ENCODE measurements around the gene GPR132. TPM values are rescaled to one million over a fixed set of nuclear protein-coding genes. Genes with fewer than 3 reads are reported as not detected.

GPR132 gene
- under 0.01 and 0.05 TPM in 2 replicates for total RNA-seq

GRCh38 chr14:105065280-105066228 lies at the start of gene GPR132:
Gene GPR132, minus strand, starts transcription at chr14:105065430. Its CDS starts 10,010 bp downstream, at chr14:105055420.

GRCh38 chr14:105020815-105021655 lies 44.2 kb downstream of the GPR132 start, which contains the start of gene CDCA4:
Gene CDCA4, minus strand, starts transcription at chr14:105021083. Its CDS starts 9,154 bp downstream, at chr14:105011929.

Other genes starting within 250 kb of the GPR132 start
- gene CEP170B, start 200.2 kb downstream of the GPR132 start, total RNA-seq: 14.3 and 38.2 TPM in 2 replicates
- gene PLD4, start 140.6 kb downstream of the GPR132 start, total RNA-seq: under 0.01 TPM in 1 of 2 replicates, not detected in the other
- gene AHNAK2, start 87.1 kb downstream of the GPR132 start, total RNA-seq: 52.9 and 217 TPM in 2 replicates
- gene CLBA1, start 79.6 kb downstream of the GPR132 start, total RNA-seq: 8.9 and 9.2 TPM in 2 replicates
- 11.6 and 21.0 TPM in 2 replicates for gene CDCA4, start 44.3 kb downstream of the GPR132 start, total RNA-seq
- gene JAG2, start 103.3 kb upstream of the GPR132 start, total RNA-seq: 1.5 and 2.6 TPM in 2 replicates
- 9.0 and 19.6 TPM in 2 replicates for gene NUDT14, start 115.9 kb upstream of the GPR132 start, total RNA-seq
- 51.9 and 61.2 TPM in 2 replicates for gene BTBD6, start 183.1 kb upstream of the GPR132 start, total RNA-seq
- gene BRF1, start 235.6 kb upstream of the GPR132 start, total RNA-seq: 36.5 and 46.7 TPM in 2 replicates
- gene PACS2, start 249.3 kb upstream of the GPR132 start, total RNA-seq: 50.5 and 67.2 TPM in 2 replicates

Measured in smooth muscle cell of the umbilical artery (primary cell).